ENCODE data around the gene PHACTR3.

PHACTR3 gene

GRCh38 chr20:59706400-59706693, 102.0 kb downstream of the PHACTR3 start:
- TF ChIP-seq, protein P1, sequence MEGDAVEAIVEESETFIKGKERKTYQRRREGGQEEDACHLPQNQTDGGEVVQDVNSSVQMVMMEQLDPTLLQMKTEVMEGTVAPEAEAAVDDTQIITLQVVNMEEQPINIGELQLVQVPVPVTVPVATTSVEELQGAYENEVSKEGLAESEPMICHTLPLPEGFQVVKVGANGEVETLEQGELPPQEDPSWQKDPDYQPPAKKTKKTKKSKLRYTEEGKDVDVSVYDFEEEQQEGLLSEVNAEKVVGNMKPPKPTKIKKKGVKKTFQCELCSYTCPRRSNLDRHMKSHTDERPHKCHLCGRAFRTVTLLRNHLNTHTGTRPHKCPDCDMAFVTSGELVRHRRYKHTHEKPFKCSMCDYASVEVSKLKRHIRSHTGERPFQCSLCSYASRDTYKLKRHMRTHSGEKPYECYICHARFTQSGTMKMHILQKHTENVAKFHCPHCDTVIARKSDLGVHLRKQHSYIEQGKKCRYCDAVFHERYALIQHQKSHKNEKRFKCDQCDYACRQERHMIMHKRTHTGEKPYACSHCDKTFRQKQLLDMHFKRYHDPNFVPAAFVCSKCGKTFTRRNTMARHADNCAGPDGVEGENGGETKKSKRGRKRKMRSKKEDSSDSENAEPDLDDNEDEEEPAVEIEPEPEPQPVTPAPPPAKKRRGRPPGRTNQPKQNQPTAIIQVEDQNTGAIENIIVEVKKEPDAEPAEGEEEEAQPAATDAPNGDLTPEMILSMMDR (IDR thresholded peaks at IDR 0.05) = no peak

- TF ChIP-seq, protein P1 (IDR thresholded peaks at IDR 0.05) = no peak
Observed at GRCh38 chr20:59708326-59708725, 104.0 kb downstream of the PHACTR3 start.

DNA sequence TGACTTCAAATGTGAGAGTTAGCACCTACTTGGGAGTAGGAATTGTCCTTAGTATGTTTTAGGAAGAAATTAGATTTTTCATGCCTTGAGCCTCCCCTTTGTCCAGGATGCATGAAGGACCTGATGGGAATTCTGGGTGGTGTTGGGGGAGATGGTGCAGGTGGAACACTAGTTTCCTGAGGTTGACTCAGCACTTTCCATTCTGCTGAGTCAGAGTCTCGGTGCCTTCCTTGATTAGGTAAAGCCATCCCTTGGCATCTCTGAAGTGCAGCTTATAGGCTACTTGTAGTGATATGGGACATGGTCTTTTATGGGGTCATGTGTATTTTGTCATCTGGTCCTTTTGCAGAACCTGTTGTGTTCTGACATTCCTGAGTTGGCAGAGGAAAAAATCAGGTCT, 105.3 kb downstream of the PHACTR3 start:
- TF ChIP-seq, protein P1 (IDR thresholded peaks at IDR 0.05) = no peak

- TF ChIP-seq, protein P1 (IDR thresholded peaks at IDR 0.05) = no peak
Observed at GRCh38 chr20:59718071-59718470, 113.7 kb downstream of the PHACTR3 start.

- TF ChIP-seq, protein P1 (IDR thresholded peaks at IDR 0.05) = no peak
Observed at GRCh38 chr20:59718751-59719150, 114.4 kb downstream of the PHACTR3 start.

DNA sequence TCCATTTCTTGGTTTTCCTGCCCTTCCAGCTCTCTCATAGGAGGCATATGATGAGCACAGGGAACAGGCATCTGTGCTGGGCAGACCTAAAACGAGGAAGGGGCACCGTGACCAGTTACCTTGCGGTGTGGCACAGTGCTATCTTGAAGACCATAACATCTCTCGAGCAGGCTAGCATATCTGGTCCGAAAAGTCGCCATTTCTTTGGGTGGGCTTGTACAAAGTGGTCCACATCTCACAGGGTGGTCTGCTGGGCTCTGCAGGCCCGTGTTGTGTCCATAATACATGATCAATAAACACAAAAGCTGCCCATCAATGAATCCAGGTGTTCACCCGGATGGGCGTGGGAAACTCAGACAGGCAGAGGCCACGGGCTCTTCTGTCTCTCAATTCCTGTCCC, 115.7 kb downstream of the PHACTR3 start:
- TF ChIP-seq, protein P1 (IDR thresholded peaks at IDR 0.05) = no peak

DNA sequence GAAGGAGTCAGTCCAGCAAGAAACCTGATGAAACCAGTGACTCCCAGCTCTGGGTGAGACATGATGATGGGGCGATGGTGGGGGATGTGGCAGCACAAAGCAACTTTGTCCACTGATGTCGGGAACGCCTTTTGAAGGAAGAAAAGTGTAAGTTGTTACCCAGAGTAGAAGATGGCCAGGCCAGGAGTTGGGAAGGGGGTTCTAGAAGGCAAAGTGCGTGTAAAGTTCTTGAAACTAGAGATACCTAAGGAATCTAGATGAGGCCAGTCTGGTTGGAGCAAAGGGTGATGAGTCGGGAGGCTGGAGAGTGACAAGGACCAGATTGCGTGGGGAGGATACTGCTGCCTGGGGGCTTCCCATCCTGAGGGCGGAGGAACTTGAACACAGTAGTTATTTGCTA, 117.0 kb downstream of the PHACTR3 start:
- TF ChIP-seq, protein P1 (IDR thresholded peaks at IDR 0.05) = no peak

DNA sequence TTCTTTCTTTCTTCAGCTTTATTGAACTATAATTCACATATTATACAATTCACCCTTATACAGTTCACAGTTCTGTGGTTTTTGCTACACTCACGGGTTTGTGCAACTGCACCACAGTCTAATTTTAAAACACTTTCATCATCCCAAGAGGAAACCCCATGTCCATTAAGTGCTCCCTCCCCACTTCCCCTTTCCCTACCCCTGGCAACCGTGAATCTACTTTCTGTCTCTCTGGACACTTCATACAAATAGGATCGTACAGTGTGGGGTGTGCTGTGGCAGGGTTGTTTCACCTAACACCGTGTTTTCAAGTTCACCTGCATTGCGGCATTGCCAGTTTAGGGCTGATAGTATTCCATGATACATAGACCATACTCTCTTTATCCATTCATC, 118.8 kb downstream of the PHACTR3 start:
- TF ChIP-seq, protein P1 (IDR thresholded peaks at IDR 0.05) = no peak

All from LNCAP (cell line).